ENCODE data around the gene GSTM4. TPM values are rescaled to one million over a fixed set of nuclear protein-coding genes. Genes with fewer than 3 reads are reported as not detected.
A peak's percentile ranks its signal among the peaks of the same experiment; 100 is the strongest.

GSTM4 gene
- total and polyA plus RNA-seq, 8 donors, result 7.5 to 63.6 (median 24.2) TPM

GRCh38 chr1:109620841-109621286 is 35.0 kb upstream of the GSTM4 start:
- intact Hi-C loops (cut with DNase I; ENCODE audit: low total_unique reads), result no loop called here
- H3K9me3 ChIP-seq, result no peaks in the 10 kb centered on the region
- TF ChIP-seq POLR2A (IDR thresholded peaks at IDR 0.05), result no peak
- TF ChIP-seq POLR2AphosphoS5 (IDR thresholded peaks at IDR 0.05), result peak in 2 of 3 donors; percentile 35 to 71
- DNase-seq, result peak; percentile 91 to 98
- WGBS, 5 donors, result 0 to 4% (median 1%) methylated on average over 8 to 18 of the region's 18 CpGs
- H3K4me1 ChIP-seq, result peaks cover 40 to 77% (median 63%) of the 10 kb centered on the region in 4 donors
- H3K27ac ChIP-seq, result peak overlapping the region; percentile 84 to 90 (median 88)
- H3K4me3 ChIP-seq, result peak overlapping the region; percentile 64 to 81 (median 76)
- no peaks in the 10 kb centered on the region for H3K27me3 ChIP-seq
- peaks cover 2 to 10% (median 4%) of the 10 kb centered on the region in 4 donors for H3K36me3 ChIP-seq

- H3K27me3 ChIP-seq, result no peaks in the 10 kb centered on the region
- H3K36me3 ChIP-seq, result peaks cover 9 to 17% (median 11%) of the 10 kb centered on the region in 4 donors
- peak overlapping the region in 4 of 5 donors; percentile 87 to 90 (median 88) for H3K27ac ChIP-seq
- no peak for DNase-seq
- 28 to 45% (median 39%) methylated on average over 9 to 13 of the region's 13 CpGs for WGBS, 5 donors
- TF ChIP-seq POLR2A (IDR thresholded peaks at IDR 0.05) (no peak), CTCF (IDR thresholded peaks at IDR 0.05) (no peak), EP300 (IDR thresholded peaks at IDR 0.05) (no peak), POLR2AphosphoS5 (IDR thresholded peaks at IDR 0.05) (no peak)
- no peaks in the 10 kb centered on the region for H3K9me3 ChIP-seq
- H3K4me1 ChIP-seq, result peaks cover 40 to 77% (median 63%) of the 10 kb centered on the region in 4 donors
- H3K4me3 ChIP-seq, result peak overlapping the region; percentile 64 to 81 (median 76)
- intact Hi-C loops (cut with DNase I; ENCODE audit: low total_unique reads), result no loop called here
Observed at GRCh38 chr1:109621379-109622136, 34.3 kb upstream of the GSTM4 start.

GRCh38 chr1:109622137-109622892 is 33.6 kb upstream of the GSTM4 start:
- H3K27me3 ChIP-seq, result no peaks in the 10 kb centered on the region
- peaks cover 16 to 24% (median 18%) of the 10 kb centered on the region in 4 donors for H3K36me3 ChIP-seq
- DNase-seq, result no peak
- peak overlapping the region in 3 of 5 donors; percentile 7 to 87 (median 16) for H3K27ac ChIP-seq
- no peaks in the 10 kb centered on the region for H3K9me3 ChIP-seq
- H3K4me3 ChIP-seq, result peak overlapping the region in 3 of 4 donors; percentile 64 to 81 (median 79)
- peaks cover 40 to 71% (median 63%) of the 10 kb centered on the region in 4 donors for H3K4me1 ChIP-seq
- 72 to 91% (median 84%) methylated on average over 9 to 11 of the region's 11 CpGs for WGBS, 5 donors
- no peak for TF ChIP-seq POLR2A (IDR thresholded peaks at IDR 0.05)
- TF ChIP-seq POLR2AphosphoS5 (IDR thresholded peaks at IDR 0.05), result no peak
- no peak for TF ChIP-seq CTCF (IDR thresholded peaks at IDR 0.05)
- TF ChIP-seq EP300 (IDR thresholded peaks at IDR 0.05), result no peak
- intact Hi-C loops (cut with DNase I; ENCODE audit: low total_unique reads), result no loop called here

- peaks cover 40 to 66% (median 63%) of the 10 kb centered on the region in 4 donors for H3K4me1 ChIP-seq
- no peaks in the 10 kb centered on the region for H3K27me3 ChIP-seq
- H3K4me3 ChIP-seq, result no peak overlapping the region
- H3K36me3 ChIP-seq, result peaks cover 21 to 30% (median 24%) of the 10 kb centered on the region in 4 donors
- H3K9me3 ChIP-seq, result no peaks in the 10 kb centered on the region
- intact Hi-C loops (cut with DNase I; ENCODE audit: low total_unique reads), result no loop called here
- WGBS, 5 donors, result 90 to 94% (median 91%) methylated on average over 3 of the region's 3 CpGs
- TF ChIP-seq CTCF (IDR thresholded peaks at IDR 0.05) (no peak), POLR2AphosphoS5 (IDR thresholded peaks at IDR 0.05) (no peak), EP300 (IDR thresholded peaks at IDR 0.05) (no peak), POLR2A (IDR thresholded peaks at IDR 0.05) (no peak)
- DNase-seq, result no peak
- H3K27ac ChIP-seq, result peak overlapping the region in 3 of 5 donors; percentile 16 to 68 (median 59)
Observed at GRCh38 chr1:109622895-109623294, 33.0 kb upstream of the GSTM4 start.

Data from stomach (tissue), 9 donors.